ENCODE results near the gene NLRP14.

DNA sequence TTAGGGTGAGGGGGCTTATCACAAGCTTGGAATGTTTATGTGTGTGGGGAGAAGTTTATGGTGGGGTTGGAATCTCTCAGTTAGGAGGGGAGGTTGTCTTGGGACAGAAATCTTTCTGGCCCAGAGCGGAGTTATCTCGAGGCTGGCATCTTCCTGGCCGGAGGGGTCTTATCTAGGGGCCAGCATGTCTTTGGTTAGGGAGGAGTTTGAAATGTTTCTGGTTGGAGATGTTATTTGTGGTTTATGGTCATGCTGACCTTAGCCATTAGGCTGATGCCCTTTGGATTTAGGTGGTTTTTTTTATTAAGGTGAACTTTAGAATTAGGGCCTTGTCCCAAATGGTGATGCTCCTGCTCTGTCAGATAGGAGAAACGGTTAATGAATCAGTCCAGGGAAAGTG lies 60.6 kb downstream of the NLRP14 start:
- TF ChIP-seq FOXK1 (CRISPR knock-in tag; IDR thresholded peaks at IDR 0.05; ENCODE audit: borderline replicate concordance) (no peak), RBBP5 (IDR thresholded peaks at IDR 0.05; ENCODE audit: borderline replicate concordance, insufficient read depth, low read length, poor library complexity, severe bottlenecking) (no peak), TAF1 (IDR thresholded peaks at IDR 0.05; ENCODE audit: control insufficient read depth, extremely low read depth, insufficient read depth, low read length, severe bottlenecking) (no peak), EP300 (IDR thresholded peaks at IDR 0.05; ENCODE audit: low read length) (no peak), HCFC1 (IDR thresholded peaks at IDR 0.05; ENCODE audit: low read depth, low read length) (no peak), ZNF121 (CRISPR knock-in tag; conservative IDR thresholded peaks at IDR 0.05) (no peak)
- TF ChIP-seq, protein P1, sequence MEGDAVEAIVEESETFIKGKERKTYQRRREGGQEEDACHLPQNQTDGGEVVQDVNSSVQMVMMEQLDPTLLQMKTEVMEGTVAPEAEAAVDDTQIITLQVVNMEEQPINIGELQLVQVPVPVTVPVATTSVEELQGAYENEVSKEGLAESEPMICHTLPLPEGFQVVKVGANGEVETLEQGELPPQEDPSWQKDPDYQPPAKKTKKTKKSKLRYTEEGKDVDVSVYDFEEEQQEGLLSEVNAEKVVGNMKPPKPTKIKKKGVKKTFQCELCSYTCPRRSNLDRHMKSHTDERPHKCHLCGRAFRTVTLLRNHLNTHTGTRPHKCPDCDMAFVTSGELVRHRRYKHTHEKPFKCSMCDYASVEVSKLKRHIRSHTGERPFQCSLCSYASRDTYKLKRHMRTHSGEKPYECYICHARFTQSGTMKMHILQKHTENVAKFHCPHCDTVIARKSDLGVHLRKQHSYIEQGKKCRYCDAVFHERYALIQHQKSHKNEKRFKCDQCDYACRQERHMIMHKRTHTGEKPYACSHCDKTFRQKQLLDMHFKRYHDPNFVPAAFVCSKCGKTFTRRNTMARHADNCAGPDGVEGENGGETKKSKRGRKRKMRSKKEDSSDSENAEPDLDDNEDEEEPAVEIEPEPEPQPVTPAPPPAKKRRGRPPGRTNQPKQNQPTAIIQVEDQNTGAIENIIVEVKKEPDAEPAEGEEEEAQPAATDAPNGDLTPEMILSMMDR (IDR thresholded peaks at IDR 0.05 in 2 of 3, conservative IDR thresholded peaks at IDR 0.05 in 1 of 3; ENCODE audit: insufficient read depth in 2 of 3, low read depth in 1 of 3, low read length in 3 of 3), result no peak
- TF ChIP-seq, protein P2, sequence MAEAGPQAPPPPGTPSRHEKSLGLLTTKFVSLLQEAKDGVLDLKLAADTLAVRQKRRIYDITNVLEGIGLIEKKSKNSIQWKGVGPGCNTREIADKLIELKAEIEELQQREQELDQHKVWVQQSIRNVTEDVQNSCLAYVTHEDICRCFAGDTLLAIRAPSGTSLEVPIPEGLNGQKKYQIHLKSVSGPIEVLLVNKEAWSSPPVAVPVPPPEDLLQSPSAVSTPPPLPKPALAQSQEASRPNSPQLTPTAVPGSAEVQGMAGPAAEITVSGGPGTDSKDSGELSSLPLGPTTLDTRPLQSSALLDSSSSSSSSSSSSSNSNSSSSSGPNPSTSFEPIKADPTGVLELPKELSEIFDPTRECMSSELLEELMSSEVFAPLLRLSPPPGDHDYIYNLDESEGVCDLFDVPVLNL (CRISPR knock-in tag; IDR thresholded peaks at IDR 0.05; ENCODE audit: low read depth), result no peak

All from K562 (cell line).